NCI-H524 (cell line): ENCODE results near the gene NXF1.
"Not testable (repeated sequence)": the region's sequence is repeated elsewhere in the genome, so short reads cannot be mapped to it uniquely, and the experiment has no call there.

Experiments
- DNase-seq, 2 experiments: peaks; one replicate each; lab custom pipeline; 2025; lab: John Stamatoyannopoulos, UW

NXF1 gene

DNA sequence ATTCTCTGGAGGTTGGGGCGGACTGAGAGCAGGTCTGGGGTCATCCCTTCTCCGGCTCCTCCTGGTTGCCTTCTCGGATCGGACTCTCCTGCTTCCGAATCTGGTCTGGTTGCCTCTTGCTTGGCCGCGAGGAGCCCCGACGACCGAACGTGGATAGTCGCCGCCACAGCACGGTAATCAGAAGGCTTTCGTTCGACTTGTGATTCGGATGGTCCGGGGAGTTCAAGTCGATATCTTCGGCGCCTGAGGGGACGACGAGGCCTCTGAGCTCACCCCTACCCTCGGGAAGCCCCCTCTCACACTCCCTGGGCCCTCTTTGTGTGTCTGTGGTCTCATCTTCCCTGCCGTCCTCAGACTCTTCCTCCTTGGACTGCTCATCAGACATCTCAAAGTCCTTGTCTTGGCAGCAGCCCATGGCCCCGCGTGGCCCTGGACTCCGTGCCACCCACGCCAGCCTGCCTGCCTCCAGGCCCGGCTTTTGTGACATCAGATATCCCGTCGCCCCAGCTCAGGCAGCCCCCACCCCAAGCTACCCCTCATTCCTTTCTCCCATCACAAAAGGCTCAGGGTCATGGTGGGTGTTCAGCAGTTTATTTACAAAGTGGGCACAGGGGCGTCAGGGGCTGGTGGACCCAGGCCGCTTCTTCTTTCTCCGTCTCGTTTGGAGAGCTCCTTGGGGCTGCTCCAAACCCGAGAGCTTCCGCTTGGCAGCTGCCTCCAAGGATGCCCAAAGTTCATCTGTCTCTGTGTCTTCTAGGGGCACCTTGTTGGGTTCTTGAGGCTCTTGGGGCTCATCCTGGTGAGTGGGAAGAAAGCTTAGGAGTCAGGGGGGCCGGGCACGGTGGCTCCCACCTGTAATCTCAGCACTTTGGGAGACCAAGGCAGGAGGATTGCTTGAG lies 27.3 kb upstream of the NXF1 start, which contains the start of gene TEX54:
Gene TEX54, minus strand, starts transcription at position 506 of the 899 bp plus-strand sequence.
- peak in 1 of 2 experiments; percentile 41 for DNase-seq

DNA sequence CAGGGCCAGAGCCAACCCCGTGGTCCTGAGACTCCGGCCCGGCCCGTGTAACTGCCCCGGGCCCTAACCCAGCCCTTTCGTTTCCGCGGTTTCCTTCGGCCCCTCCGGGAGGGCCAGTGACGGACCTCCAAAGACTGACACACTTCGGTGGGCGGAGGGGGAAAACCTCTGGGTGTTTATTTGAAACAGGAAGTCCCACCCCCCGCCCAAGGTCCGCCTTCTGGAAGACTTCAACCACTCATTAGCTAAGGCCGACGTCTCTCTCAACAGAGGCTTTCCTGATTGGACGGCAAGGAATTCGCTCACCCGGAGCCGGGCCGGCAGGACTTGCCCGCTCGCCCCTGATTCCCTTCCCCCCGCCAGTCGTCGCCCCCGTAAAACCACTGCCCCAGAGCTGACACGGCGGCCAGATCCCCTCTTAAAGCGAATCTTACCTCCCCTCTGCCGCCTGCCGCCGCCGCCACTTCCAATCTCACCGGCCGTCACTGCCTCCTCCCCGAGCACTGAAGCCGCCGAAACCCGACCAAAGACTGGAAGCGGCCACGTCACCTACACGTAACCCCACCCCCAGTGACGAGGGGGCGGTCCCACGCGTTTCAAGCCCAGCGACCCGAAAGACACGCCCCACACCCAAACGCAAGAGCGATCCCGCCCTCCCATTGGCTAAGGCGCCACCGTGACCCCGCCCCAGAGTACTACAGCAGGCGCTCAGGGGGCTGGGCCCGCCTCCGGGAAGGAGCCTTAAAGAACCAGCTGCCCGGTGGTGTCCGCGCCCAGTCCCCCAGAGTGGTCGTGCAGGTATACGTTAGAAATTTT lies 26.5 kb upstream of the NXF1 start, which contains the start of gene STX5:
Gene STX5, minus strand, starts transcription at position 532 of the 816 bp plus-strand sequence. CDS start 808 bp downstream, outside the sequence.
- peak; percentile 96 to 98 for DNase-seq

DNA sequence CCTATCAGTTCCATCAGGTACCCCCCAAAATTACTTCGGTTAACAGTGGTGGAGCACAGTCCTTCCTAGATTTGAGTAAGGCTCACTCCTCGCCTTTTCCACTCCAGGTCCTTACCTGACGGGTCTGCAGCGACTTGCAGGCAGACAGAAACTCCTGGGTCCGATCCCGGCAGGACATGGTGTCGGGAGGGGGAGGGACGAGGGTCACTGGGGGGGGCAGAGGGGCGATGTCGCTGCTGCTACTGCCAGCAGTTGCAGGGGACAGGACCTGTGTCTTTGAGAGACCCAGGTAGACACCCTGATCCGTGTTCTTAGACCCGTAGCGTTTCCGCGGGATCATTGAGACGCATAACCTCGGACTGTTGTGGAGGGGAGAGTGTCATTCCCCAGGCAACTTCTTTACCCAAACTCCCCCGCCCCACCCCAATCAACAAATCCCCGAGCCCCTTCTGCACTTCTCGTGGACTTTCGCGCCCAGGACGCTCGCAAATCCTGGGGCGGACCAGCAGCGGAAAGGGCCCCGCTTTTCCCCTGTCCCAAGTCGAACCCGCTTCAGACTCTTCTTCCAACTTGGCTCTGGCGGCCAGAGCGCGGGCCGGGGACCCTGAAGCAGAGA lies 25.8 kb upstream of the NXF1 start:
- peak; percentile 71 to 82 for DNase-seq

DNA sequence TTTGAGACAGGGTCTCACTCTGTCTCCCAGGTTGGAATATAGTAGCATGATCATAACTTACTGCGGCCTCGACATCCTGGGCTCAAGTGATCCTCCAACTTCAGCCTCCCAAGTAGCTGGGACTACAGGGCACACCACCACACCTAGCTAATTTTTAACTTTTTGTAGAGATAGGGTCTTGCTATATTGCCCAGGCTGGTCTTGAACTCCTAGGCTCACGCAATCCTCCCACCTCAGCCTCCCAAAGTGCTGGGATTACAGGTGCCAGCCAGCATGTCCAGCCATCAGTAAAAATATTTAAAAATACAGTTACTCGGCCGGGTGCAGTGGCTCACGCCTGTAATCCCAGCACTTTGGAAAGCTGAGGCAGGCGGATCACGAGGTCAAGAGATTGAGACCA lies 22.9 kb upstream of the NXF1 start:
- DNase-seq: not testable (repeated sequence)

DNA sequence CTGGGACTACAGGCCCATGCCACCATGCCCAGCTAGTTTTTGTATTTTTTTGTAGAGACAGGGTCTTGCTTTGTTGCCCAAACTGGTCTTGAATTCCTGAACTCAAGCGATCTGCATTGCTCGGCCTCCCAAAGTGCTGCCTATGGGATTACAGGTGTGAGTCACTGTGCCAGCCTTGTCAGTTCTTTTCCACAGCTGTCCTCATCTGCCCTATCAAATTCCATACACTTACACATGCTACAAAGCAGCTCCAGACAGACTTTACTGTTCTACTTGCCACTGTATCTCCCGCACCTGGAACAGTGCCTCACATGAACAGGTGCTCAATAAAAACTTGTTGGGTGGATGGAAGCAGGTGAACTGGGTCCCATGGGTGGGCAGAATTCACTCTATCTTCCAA lies 18.4 kb upstream of the NXF1 start:
- DNase-seq: no peak

DNA sequence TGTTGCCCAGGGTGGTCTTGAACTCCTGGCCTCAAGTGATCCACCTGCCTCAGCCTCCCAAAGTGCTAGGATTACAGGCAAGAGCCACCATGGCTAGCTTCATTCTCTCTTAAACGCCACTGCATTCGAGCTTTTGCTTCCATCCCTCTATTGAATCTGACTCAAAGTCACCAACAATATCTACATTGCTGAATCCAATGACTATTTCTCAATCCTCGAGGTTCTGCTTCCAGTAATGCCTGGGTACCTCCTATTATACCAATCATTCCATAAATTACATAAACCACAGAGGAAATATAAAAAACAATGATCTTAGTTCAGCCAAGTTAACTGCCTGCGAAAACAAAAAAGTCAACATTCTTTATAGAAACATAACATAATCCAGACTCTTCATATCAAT lies 11.9 kb upstream of the NXF1 start:
- DNase-seq: no peak

DNA sequence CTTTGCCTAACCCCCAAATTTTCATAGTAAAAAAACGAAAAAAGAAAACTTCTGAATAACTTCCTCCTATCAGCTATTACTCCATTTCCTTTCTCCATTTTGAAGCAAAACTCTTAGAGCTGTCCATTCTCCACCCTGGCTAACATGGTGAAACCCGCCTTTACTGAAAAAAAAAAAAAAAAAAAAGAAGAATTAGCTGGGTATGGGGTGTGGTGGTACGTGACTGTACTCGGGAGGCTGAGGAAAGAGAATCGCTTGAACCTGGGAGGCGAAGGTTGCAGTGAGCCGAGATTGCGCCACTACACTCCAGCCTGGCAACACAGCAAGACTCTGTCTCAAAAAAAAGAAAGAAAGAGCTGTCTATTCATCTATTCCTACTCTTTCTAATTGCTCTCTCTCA lies 11.3 kb upstream of the NXF1 start:
- DNase-seq: no peak

DNA sequence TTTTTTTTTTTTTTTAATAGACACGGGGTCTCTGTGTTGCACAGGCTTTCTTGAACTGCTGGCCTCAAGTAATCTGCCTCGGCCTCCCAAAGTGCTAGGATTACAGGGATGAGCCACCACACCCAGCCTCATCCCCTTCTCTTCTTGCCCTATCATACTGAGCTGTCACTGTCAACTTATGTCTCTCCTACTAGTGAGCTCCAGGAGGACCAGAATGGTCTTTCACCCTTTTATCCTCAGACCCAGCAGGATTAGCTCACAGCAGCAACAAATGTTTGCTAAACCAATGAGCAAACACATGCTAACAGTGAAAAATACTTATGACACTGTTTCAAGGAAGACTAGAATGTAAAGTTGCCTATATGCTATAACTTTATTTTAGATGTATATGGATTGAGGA lies 6.4 kb upstream of the NXF1 start:
- DNase-seq: no peak

DNA sequence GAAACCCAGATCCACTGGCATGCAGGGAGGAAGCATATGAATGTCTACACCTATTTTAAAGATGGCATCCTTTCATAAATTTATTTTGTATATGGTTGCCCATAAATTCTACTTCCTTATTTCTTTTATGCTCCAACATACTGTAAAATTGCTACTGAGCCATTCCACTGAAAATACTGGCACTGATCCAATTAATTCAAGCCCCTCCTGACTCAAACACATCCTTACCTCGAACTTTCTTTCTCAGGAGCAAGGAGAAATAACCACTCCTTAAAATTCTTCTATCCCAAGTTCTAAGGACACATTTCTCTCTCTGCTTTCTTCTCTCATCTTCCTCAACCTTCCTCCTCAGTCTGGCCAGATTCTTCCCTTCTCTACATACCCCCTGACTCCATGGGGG lies 5.5 kb upstream of the NXF1 start:
- DNase-seq: no peak

DNA sequence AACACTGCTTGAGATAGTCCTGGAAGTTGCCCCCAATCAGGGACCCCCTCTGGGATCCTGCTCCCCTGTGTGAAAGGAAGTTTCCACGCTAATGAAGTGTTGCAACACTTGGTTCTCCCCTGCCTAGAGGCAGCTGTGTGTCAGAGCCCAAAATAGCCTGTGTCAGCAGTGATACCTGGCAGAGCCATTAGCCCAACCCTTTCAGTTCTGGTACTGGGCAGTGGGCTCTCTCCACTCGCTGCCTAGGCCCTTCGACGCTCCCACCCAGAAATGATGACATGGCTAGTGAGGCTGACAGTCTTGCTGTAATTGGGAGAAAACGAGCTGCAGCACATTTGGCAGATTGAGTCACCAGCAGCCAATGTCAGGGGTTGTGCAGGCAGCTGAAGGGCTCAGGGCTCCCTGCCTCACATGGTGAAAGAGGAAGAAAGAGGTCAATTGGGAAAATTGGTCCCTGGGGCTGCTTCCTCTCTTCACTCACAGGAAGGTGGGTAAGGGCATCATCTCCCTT lies 1.4 kb upstream of the NXF1 start:
- DNase-seq: no peak

DNA sequence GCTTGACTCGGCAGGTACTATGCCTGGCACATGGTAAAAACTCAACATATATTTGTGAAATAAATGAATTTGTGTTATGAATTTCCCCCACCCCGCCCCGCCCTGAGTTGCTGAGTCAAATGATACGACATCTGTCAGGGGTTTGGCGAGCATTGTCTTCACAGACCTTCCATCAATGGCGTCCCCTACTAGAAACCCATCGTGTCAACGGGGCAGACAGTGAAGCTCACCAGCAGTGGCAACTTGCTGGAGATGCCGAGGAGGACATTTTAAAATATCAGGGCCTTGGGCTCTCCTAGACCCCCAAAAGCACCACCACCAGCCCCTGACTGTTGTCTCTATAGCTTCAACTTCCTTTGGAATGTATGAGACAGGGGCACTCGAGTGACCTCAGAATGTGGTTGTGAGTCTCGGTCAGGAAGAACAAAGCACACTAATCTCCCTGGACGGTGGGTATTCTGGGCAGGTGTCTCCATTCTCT lies 761 bp upstream of the NXF1 start:
- DNase-seq: peak; percentile 31 to 51

DNA sequence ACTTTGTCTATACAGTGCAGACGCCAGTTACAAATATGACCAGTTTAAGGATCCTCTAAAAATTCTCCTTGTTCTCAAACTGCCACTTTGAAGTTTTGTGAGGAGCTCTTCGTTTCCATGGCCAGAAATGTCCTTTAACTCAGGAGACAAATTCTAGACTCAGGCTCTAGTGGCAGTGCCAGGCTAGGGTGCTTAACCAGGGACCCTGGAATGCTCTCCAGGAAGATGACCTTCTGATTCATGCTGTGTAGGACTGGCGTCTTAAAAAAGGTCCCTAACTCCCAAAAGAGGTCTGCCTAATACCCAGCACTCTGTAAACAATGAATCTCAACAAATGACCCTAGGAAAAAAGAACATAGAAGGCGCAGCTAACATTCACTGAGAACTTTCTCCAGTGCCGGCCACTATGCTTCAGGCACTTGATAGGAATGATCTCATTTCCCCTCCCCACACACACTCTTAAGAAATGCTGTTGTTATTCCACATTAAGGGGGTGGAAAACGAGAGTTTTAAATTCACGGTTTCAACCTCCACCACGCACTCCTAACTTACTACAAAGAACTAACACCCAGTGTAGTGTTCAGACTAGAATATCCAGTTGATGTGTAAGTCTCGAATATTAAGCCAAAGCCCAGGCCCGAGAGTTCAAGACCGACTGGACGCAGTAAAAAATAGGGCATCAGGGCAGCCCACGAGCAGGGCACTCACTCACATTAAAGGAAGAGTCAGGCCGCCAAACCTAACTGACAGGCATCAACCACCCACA lies 747 bp downstream of the NXF1 start:
- DNase-seq: peak in 1 of 2 experiments; percentile 33

DNA sequence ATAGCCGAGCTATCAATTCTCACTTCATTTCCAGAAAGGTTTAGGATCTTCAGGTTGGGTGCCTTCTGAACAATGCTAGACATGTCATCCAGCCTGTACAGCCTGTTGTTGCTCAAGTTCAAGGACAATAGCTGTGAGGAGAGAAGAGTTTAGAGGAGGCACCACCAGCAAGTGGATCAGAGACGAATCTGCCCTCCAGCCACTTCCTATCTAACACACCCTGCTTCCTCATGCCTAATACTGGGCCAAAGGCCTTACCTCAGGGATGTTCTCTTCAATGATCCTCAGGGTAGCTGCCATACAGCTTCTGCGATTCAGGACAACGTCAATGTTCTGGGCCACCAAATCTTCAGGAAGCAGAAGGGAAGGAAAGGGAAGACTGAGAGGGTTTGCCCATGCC lies 4.2 kb downstream of the NXF1 start:
- no peak for DNase-seq

DNA sequence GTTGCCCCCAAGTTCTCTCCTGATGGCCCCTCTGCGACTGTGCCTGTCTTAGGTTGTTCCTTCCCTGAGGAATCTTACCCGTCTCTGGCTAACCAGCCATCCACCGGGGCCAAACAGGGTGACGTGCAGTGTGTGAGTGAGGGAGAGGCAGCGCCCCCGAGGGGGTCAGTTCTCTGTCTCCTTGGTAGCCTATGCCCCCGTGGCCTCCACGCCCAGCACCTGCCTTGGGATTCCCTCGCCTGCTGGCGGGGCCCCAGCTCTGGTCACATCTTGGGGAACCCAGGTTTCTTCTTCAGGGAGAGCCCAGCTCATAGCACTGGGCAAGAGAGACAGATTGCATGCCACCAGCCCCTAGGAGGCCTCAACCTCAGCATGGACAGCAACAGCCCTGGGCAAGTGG lies 5.8 kb downstream of the NXF1 start:
- DNase-seq: no peak

DNA sequence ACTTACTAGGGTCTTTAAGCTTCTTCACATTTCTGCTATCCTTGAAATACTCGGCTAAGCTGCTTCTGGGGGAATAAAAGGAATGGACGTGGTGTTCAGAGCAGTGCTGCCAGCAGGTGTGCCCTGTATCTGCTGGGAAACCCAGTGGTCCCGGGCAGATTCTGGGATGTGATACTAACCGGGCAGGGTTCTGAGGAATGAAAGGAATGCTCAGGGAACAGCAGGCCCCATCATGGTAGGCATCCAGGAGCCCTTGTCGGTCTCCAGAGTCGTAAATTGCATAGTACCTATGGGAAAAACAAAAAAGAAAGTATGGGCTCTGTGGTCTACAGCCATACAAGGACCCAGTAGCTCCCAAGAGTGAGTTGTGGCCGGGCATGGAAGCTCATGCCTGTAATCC lies 9.0 kb downstream of the NXF1 start:
- no peak for DNase-seq

DNA sequence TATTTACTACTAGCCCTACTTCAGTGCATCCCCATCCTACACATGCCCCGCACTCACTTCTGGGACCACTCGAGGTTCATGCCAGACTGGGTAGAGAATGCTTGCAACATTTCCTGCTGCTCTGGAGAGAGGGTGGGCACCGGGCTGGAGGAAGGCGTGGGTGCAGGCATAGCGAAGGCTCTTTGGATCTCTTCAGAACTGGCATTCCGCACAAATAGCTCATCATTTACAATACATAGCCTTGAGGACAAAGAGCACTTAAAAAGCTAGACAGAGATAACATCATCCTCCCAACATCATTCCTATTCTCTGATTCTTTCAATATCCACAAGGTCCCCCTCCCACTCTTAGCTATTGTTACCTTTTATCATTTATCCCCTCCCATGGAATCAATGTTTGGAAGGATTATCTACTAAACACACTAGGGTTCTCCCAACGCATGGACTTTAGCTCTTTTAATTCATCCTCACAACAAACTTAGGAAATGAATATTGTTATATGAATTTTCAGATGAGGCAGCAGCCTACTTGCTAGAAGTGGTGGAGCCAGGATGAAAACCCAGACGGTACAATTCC lies 11.0 kb downstream of the NXF1 start:
- DNase-seq: no peak

DNA sequence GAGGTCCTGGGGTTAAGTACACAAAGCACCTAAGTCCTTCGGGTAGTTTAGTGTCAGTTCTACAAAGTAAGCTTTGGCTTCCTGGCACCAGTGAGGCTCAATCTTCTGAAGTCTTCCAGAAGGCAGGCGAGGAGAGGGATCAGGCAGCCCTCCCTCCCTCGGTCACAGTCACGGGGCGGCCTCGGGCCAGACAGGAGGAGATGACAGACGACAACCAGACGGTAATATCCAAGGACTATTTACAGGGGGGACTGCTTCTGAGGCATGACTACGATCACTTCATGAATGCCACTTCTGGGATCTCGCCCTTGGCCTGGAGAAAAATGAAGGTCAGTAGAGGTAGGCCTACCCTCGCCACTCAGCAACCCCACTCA lies 13.1 kb downstream of the NXF1 start:
- peak in 1 of 2 experiments; percentile 40 for DNase-seq

DNA sequence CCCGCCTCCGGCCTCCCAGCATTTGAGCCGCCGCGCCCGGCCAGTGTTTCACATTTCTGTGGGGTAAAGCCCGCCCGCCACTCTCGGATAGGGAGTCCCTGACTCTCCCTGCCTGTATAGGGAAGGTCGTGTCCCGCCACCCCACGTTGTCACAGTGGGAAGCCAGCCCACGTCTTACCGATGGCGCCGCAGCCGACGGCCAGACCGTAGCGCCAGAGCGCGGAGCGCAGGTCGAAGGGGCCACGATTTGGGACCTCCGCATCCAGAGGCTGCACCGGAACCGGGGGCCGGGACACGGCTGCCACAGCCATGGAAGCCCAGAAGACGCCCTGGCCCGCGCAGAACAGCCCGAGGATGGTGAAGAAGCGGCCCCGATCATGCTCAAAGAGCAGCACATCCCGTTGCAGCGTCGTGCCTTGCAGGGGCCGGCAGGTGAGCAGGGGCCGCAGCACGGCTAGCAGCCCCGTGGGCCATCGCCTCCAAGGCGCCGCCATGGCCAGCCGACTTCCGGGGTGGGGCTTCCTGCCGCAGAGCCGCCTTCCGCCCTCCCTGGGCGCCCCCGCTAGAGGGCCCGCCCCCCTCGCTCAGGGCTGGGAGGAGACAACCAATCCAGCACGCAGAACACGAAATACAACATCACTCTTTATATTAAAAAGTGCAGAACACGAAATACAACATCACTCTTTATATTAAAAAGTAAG lies 13.6 kb downstream of the NXF1 start, which contains the start of gene TMEM223:
Gene TMEM223, minus strand, starts transcription at position 506 of the 701 bp plus-strand sequence. Its CDS starts 12 bp downstream, at position 494.
- peak; percentile 17 to 60 for DNase-seq

DNA sequence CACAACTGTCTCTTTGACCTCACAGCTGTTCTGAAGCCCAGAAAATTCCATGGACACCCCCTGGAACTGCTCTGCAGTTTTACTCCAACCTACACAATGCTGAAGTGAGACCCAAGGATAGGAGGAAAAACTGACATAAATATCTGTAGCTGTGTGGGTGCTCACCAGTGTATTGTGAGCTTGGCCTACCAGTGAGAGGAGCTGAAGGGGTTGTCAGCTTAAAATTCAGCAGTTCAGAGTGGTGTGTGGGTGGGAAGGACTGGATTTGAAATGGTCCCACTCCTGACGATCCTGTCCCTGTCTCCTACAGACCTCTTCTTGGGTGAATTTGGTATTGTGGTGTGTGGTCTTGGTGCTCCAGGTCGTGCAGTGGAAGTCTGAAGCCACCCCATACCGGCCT lies 15.7 kb downstream of the NXF1 start:
- DNase-seq: no peak

DNA sequence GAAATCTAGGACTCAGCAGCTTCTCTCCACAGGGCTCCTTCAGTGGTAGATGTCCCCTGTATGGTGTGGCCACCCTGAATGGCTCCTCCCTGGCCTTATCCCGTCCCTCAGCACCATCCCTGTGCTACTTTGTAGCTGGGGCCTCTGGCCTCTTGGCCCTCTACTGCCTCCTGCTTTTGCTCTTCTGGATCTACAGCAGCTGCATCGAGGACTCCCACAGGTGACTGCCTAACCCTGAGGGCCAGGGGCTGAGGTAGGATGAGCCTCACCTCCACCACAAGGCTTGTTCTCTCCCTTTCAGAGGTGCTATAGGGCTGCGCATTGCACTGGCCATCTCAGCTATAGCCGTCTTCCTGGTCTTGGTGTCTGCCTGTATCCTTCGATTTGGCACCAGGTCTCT lies 16.2 kb downstream of the NXF1 start:
- DNase-seq: no peak
